OCI-LY7 (cell line): Measurements from ENCODE around the gene VPS13D. TPM values are rescaled to one million over a fixed set of nuclear protein-coding genes. Genes with fewer than 3 reads are reported as not detected.
A peak's percentile ranks its signal among the peaks of the same experiment; 100 is the strongest.

Source experiments
- BruUV-seq: library from RNA; stranded (reverse); fragments of 400-500 nt; replicated peaks from 2 replicates; lab custom pipeline; 2021; lab: Mats Ljungman, UMichigan
- CTCF ChIA-PET: fragments of 300-600 bp; sonication (Branson Sonifier 250); formaldehyde crosslinking; loops from one replicate; lab custom pipeline; 2022; ENCODE audit warnings: antibody characterized with exemption; ENCODE audit not compliant: unreplicated experiment; lab: Charles Lee
- POLR2A ChIA-PET: fragments of 300-600 bp; sonication (Branson Sonifier 250); formaldehyde crosslinking; loops from one replicate; lab custom pipeline; 2022; ENCODE audit warnings: antibody characterized with exemption; lab: Charles Lee
- DNase-seq: peaks from one replicate; pipeline ENCODE4 v3.0.0-alpha.2; 2015; ENCODE audit warnings: low spot score
- H2AFZ ChIP-seq: fragments of 200-600 bp; sonication (generic), shearing (Covaris generic); 2 replicates; pipeline ENCODE4 v1.6.1; 2014; ENCODE audit warnings: mild to moderate bottlenecking, antibody characterized with exemption, low read length, moderate library complexity
- H3K27ac ChIP-seq: fragments of 200-600 bp; sonication (generic); 2 replicates; pipeline ENCODE4 v1.5.1; 2014; ENCODE audit warnings: mixed run types, low read depth, mild to moderate bottlenecking, moderate library complexity, low read length, inconsistent platforms; ENCODE audit not compliant: poor library complexity, severe bottlenecking
- H3K36me3 ChIP-seq: fragments of 200-600 bp; sonication (generic); 2 replicates; pipeline ENCODE4 v1.6.1; 2014; ENCODE audit warnings: mild to moderate bottlenecking, antibody characterized with exemption, low read length, moderate library complexity, mixed read lengths; ENCODE audit not compliant: insufficient read depth
- H3K4me1 ChIP-seq: fragments of 200-600 bp; sonication (generic); 2 replicates; pipeline ENCODE4 v1.5.1; 2014; ENCODE audit warnings: mild to moderate bottlenecking, low read length; ENCODE audit not compliant: insufficient read depth, poor library complexity, severe bottlenecking
- H3K4me2 ChIP-seq: fragments of 200-600 bp; sonication (generic); 2 replicates; pipeline ENCODE4 v1.6.1; 2014; ENCODE audit warnings: mild to moderate bottlenecking, low read length
- H3K4me3 ChIP-seq: fragments of 200-600 bp; sonication (generic); 2 replicates; pipeline ENCODE4 v1.5.1; 2014; ENCODE audit warnings: mild to moderate bottlenecking, low read depth, low read length; ENCODE audit not compliant: poor library complexity, severe bottlenecking
- H3K79me2 ChIP-seq: fragments of 200-600 bp; sonication (generic); 2 replicates; pipeline ENCODE4 v1.6.1; 2016; ENCODE audit warnings: low read depth, mild to moderate bottlenecking, low read length, moderate library complexity, mixed read lengths; ENCODE audit not compliant: insufficient read depth
- H3K9me2 ChIP-seq: fragments of 200-600 bp; sonication (generic); 2 replicates; pipeline ENCODE4 v1.6.1; 2016; ENCODE audit warnings: mild to moderate bottlenecking, low read length, mixed read lengths; ENCODE audit not compliant: insufficient read depth
- H3K9me3 ChIP-seq: fragments of 200-600 bp; sonication (generic); 2 replicates; pipeline ENCODE4 v1.6.1; 2014; ENCODE audit warnings: mild to moderate bottlenecking, mixed run types, low read length, mixed read lengths
- H4K20me1 ChIP-seq: fragments of 200-600 bp; sonication (generic); 2 replicates; pipeline ENCODE4 v1.6.1; 2014; ENCODE audit warnings: mild to moderate bottlenecking, antibody characterized with exemption, low read length, moderate library complexity, mixed read lengths; ENCODE audit not compliant: insufficient read depth
- CTCF ChIP-seq: fragments of 200-600 bp; sonication (generic); conservative IDR thresholded peaks from 2 replicates; pipeline ENCODE4 v1.5.1; 2014; ENCODE audit warnings: mild to moderate bottlenecking, antibody characterized with exemption, low read length, moderate library complexity, mixed read lengths
- EZH2phosphoT487 ChIP-seq: fragments of 200-600 bp; sonication (generic); IDR thresholded peaks from 2 replicates; pipeline ENCODE4 v1.6.1; 2018; ENCODE audit warnings: low read depth, borderline replicate concordance, mild to moderate bottlenecking, mixed run types, antibody characterized with exemption, low read length, moderate library complexity, mixed read lengths
- intact Hi-C: fragments of 100-400 bp; cut with micrococcal nuclease; formaldehyde crosslinking; loops from one replicate; pipeline ENCODE4 v1.10.0; 2022; ENCODE audit not compliant: unreplicated experiment
- total RNA-seq, 2 experiments: library from RNA; depleted of rRNA in 1 of 2; stranded (reverse); fragments of >200 nt in 1 of 2; shearing (Covaris generic) in 1 of 2; gene quantifications; 2 replicates each; pipeline ENCODE4 v1.2.3, GENCODE V29; 2014 to 2022

Gene VPS13D
- total RNA-seq, 2 experiments from 2014 or later: 23.9 to 39.2 TPM

GRCh38 chr1:12272770-12273169 lies 42.9 kb downstream of the VPS13D start:
- no TSS peak for BruUV-seq
- POLR2A ChIA-PET: interaction anchor here (0.8 kb wide), 1 partner anchor 9 kb away, joined by 3 read pairs; no protein-coding TSS in a partner anchor
- DNase-seq: no peak

GRCh38 chr1:12275370-12275769 lies 45.5 kb downstream of the VPS13D start:
- H3K9me3 ChIP-seq: no peaks in the 10 kb centered on the region
- H4K20me1 ChIP-seq: no peaks in the 10 kb centered on the region
- no peak for TF ChIP-seq EZH2phosphoT487
- peak; percentile 83 for TF ChIP-seq CTCF
- H3K9me2 ChIP-seq: no peaks in the 10 kb centered on the region
- no peak overlapping the region for H3K27ac ChIP-seq
- H2AFZ ChIP-seq: no peak overlapping the region
- DNase-seq: peak; percentile 9
- no peaks in the 10 kb centered on the region for H3K79me2 ChIP-seq
- H3K4me2 ChIP-seq: no peak overlapping the region
- POLR2A ChIA-PET: no interaction called here
- no peak overlapping the region for H3K4me3 ChIP-seq
- CTCF ChIA-PET: no interaction called here
- no peaks in the 10 kb centered on the region for H3K4me1 ChIP-seq
- no TSS peak for BruUV-seq
- peaks cover 74% of the 10 kb centered on the region for H3K36me3 ChIP-seq
- intact Hi-C loops: no loop called here

More at GRCh38 chr1:12272770-12273169, 42.9 kb downstream of the VPS13D start:
- Histone ChIP-seq H3K4me3 (no peak overlapping the region), H4K20me1 (no peaks in the 10 kb centered on the region), H3K27ac (no peak overlapping the region), H3K4me1 (no peaks in the 10 kb centered on the region), H3K36me3 (peaks cover 74% of the 10 kb centered on the region), H3K4me2 (no peak overlapping the region), H2AFZ (no peak overlapping the region), H3K9me3 (no peaks in the 10 kb centered on the region), H3K79me2 (no peaks in the 10 kb centered on the region), H3K9me2 (no peaks in the 10 kb centered on the region)
- TF ChIP-seq EZH2phosphoT487: no peak
- TF ChIP-seq CTCF: no peak
- intact Hi-C loops: loop anchor here (5.0 kb wide), 1 partner anchor 350 kb away; no protein-coding TSS in a partner anchor
- CTCF ChIA-PET: interaction anchor here (0.6 kb wide), 1 partner anchor 944 kb away, joined by 3 read pairs; no protein-coding TSS in a partner anchor

- Histone ChIP-seq H3K36me3 (peaks cover 71% of the 10 kb centered on the region), H3K4me1 (no peaks in the 10 kb centered on the region), H3K9me2 (no peaks in the 10 kb centered on the region), H3K4me3 (no peak overlapping the region), H2AFZ (no peak overlapping the region), H3K79me2 (no peaks in the 10 kb centered on the region), H3K4me2 (no peak overlapping the region), H4K20me1 (no peaks in the 10 kb centered on the region), H3K27ac (no peak overlapping the region), H3K9me3 (no peaks in the 10 kb centered on the region)
- BruUV-seq: no TSS peak
- no peak for TF ChIP-seq CTCF
- no peak for TF ChIP-seq EZH2phosphoT487
- DNase-seq: no peak
- POLR2A ChIA-PET: interaction anchor here (0.5 kb wide), 1 partner anchor 158 kb away, joined by 4 read pairs; no protein-coding TSS in a partner anchor
- CTCF ChIA-PET: no interaction called here
- intact Hi-C loops: no loop called here
These were observed 46.4 kb downstream of the VPS13D start for GRCh38 chr1:12276225-12276624.
